ENCODE measurements around the gene PGGT1B. TPM values are rescaled to one million over a fixed set of nuclear protein-coding genes. Genes with fewer than 3 reads are reported as not detected.

PGGT1B gene
- total RNA-seq = 38.4 and 41.2 TPM in 2 replicates
- long read RNA-seq, full-length matches to known transcripts = 37 of 52 reads
- long read RNA-seq, partial matches to known transcripts = 1 of 52 reads
- long read RNA-seq, other reads (novel, unspliced or antisense) = 14 of 52 reads

DNA sequence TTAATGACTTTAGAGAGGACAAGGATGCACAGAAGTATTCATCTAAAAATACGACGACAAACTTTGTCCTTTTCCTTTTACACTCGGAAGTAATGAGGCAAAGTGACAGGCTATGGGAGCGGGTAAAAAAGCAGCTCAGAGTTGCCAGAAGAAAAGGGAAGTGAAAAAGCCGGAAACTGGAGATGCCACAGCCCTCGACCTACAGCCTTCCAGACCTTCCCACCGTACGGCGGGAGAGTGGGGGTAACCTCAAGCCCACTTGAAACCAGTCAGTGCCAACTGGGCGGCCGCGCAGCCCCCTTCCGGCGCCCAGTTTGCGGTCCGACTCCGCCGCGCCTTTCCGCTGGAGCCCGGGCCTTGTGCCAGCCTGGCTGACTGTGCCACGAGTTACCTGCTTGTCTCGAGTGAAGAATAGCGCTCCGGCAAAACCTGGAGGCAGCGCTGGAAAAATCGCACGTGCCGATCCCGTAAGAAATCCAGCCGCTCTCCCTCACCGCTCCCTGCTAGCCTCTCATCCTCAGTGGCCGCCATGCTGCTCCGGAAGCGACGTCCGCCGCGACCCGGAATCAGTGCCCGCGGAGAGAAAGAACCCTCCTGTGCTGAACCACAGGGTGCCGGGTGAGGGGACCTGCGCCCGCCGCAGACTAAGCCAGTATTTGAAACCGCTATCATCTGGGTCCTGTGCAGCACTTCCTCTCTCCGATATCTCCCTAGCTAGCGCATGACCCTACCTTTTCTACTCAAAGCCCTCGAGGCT lies at the start of gene PGGT1B:
Gene PGGT1B, minus strand, starts transcription at position 557 of the 757 bp plus-strand sequence. Its CDS starts 26 bp downstream, at position 531.
- Mint-ChIP-seq H3K27me3 (ENCODE audit: low read depth) (no peaks in the 10 kb centered on the region), H3K4me1 (peaks cover 25% of the 10 kb centered on the region), H3K36me3 (ENCODE audit: low read depth) (no peaks in the 10 kb centered on the region), H3K27ac (ENCODE audit: unreplicated experiment) (peak within 1 kb of the TSS; percentile 93), H3K4me3 (peak within 1 kb of the TSS; percentile 91), H3K9me3 (no peaks in the 10 kb centered on the region)
- TF ChIP-seq, protein P1, sequence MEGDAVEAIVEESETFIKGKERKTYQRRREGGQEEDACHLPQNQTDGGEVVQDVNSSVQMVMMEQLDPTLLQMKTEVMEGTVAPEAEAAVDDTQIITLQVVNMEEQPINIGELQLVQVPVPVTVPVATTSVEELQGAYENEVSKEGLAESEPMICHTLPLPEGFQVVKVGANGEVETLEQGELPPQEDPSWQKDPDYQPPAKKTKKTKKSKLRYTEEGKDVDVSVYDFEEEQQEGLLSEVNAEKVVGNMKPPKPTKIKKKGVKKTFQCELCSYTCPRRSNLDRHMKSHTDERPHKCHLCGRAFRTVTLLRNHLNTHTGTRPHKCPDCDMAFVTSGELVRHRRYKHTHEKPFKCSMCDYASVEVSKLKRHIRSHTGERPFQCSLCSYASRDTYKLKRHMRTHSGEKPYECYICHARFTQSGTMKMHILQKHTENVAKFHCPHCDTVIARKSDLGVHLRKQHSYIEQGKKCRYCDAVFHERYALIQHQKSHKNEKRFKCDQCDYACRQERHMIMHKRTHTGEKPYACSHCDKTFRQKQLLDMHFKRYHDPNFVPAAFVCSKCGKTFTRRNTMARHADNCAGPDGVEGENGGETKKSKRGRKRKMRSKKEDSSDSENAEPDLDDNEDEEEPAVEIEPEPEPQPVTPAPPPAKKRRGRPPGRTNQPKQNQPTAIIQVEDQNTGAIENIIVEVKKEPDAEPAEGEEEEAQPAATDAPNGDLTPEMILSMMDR (conservative IDR thresholded peaks at IDR 0.05) = no peak
- DNase-seq (ENCODE audit: low read depth, low spot score) = peak; percentile 61

DNA sequence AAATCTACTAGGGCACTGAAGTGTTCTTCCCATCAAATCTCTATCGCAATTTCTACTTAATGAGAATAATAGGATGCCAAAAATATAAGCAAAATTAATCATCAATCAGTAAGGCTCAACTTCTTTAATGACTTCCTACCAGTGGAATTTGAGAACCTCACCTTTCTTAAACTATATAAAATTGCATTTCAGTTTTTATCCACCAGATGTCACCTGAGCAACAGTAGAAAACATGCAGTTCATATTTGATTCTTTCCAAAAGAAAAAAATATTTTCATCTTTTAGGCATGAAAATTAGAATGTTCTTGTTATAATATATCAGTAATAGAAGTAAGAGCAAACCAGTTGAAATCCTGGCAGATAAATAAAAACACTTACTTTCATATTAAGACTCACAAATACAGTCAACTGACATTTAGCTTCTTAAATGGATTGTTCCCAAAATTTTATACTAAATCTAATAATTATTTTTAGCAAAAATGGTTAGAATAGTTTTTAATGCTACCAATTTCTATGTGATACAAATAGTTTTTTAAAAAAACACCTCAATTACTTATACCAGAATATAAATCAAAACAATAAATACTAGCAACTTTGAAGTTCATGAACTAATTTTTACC lies 47.2 kb upstream of the PGGT1B start:
- no peaks in the 10 kb centered on the region for H3K4me1 Mint-ChIP-seq
- DNase-seq (ENCODE audit: low read depth, low spot score) = no peak

DNA sequence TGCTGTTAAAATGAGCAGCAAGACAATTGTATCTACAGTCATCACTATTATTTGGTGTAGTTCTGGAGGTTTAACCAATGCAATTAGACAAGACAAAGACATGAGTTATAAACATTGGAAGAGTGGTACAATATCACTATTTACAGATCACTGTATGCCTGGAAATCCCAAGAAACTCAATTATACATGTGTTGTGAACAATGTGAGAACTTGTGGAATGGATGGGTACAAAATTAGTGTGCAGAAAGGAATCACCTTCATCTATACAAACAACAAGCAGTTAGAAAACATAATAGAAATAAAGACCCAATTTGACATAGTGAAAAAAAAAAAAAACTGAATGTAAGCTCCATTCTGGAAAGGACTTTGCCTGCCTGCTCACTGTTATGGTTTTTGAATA lies 46.1 kb upstream of the PGGT1B start:
- H3K27me3 Mint-ChIP-seq (ENCODE audit: low read depth) = peaks cover 26% of the 10 kb centered on the region
- H3K36me3 Mint-ChIP-seq (ENCODE audit: low read depth) = no peaks in the 10 kb centered on the region
- no peaks in the 10 kb centered on the region for H3K4me1 Mint-ChIP-seq
- no peaks in the 10 kb centered on the region for H3K9me3 Mint-ChIP-seq
- TF ChIP-seq, protein P1 (conservative IDR thresholded peaks at IDR 0.05) = no peak
- H3K27ac Mint-ChIP-seq (ENCODE audit: unreplicated experiment) = no peak overlapping the region
- H3K4me3 Mint-ChIP-seq = no peak overlapping the region
- DNase-seq (ENCODE audit: low read depth, low spot score) = no peak

More for the DNA sequence above, 47.2 kb upstream of the PGGT1B start:
- Mint-ChIP-seq H3K9me3 (no peaks in the 10 kb centered on the region), H3K27ac (ENCODE audit: unreplicated experiment) (no peak overlapping the region), H3K36me3 (ENCODE audit: low read depth) (no peaks in the 10 kb centered on the region), H3K4me3 (no peak overlapping the region), H3K27me3 (ENCODE audit: low read depth) (peaks cover 26% of the 10 kb centered on the region)
- TF ChIP-seq, protein P1 (conservative IDR thresholded peaks at IDR 0.05) = peak; percentile 83

DNA sequence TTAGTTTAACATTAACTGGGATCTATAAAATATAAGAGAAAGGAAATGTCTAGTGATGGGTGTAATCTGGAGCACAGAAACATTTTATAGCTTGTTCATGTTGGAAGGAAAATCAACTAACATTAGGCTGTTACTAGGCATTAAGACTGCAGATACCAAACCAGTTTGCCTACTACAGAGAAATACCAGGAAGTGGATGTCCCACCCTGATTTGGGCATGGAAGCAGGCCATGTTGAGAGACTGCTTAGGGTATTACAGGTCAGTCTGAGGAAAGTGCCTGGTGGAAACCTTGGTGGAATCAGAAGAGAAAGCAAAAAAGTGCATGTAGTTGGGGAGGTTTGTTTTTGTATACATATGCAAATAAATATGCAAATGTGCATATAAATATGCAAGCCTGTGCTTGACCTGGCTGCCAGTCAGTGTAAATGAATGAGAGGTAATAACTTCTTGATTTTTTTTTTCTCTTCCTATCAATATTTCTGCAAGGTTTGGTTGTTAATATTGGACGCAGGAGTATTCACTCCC lies 43.4 kb upstream of the PGGT1B start:
- H3K4me3 Mint-ChIP-seq = no peak overlapping the region
- no peak for DNase-seq (ENCODE audit: low read depth, low spot score)
- H3K36me3 Mint-ChIP-seq (ENCODE audit: low read depth) = no peaks in the 10 kb centered on the region
- H3K4me1 Mint-ChIP-seq = no peaks in the 10 kb centered on the region
- no peaks in the 10 kb centered on the region for H3K9me3 Mint-ChIP-seq
- TF ChIP-seq, protein P1 (conservative IDR thresholded peaks at IDR 0.05) = no peak
- H3K27ac Mint-ChIP-seq (ENCODE audit: unreplicated experiment) = no peak overlapping the region
- peaks cover 27% of the 10 kb centered on the region for H3K27me3 Mint-ChIP-seq (ENCODE audit: low read depth)

DNA sequence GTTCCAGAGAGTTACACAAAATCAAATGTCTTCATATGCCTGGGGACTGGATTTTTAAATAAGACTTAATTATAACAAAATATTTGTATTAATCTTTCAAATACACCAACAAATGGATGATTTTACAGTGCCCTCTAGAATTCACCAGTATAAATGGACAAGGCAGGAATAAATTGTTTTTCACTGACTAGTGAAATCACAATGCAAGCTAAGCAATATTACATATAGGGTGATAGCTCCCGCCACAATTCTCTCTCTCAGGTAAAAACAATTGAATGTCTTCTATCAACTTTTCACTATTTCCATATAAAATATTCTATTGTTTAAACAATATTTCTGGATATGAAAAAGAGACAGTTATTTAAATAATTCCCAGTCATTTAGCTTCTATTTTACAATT lies 41.8 kb upstream of the PGGT1B start:
- no peaks in the 10 kb centered on the region for H3K4me1 Mint-ChIP-seq
- H3K4me3 Mint-ChIP-seq = no peak overlapping the region

More for the DNA sequence above, 41.8 kb upstream of the PGGT1B start:
- Mint-ChIP-seq H3K36me3 (ENCODE audit: low read depth) (no peaks in the 10 kb centered on the region), H3K27ac (ENCODE audit: unreplicated experiment) (no peak overlapping the region), H3K27me3 (ENCODE audit: low read depth) (peaks cover 23% of the 10 kb centered on the region), H3K9me3 (no peaks in the 10 kb centered on the region)
- no peak for DNase-seq (ENCODE audit: low read depth, low spot score)
- TF ChIP-seq, protein P1 (conservative IDR thresholded peaks at IDR 0.05) = no peak
